Head of caudate nucleus (tissue), 42 donors: ENCODE data around the gene CSNK1G1.
A peak's percentile ranks its signal among the peaks of the same experiment; 100 is the strongest.
"Not testable (repeated sequence)": the region's sequence is repeated elsewhere in the genome, so short reads cannot be mapped to it uniquely, and the experiment has no call there.

Experiments used
- DNase-seq, 42 donors: peaks; one replicate each; pipeline versions ENCODE4 v3.0.0 to v3.0.0-alpha.2; 2020 to 2021; ENCODE audit warnings: mixed read lengths in 7 of 42
- intact Hi-C: fragments of 100-400 bp; cut with DNase I; formaldehyde crosslinking; loops from one replicate; pipeline ENCODE4 v1.15.0; 2022

Gene CSNK1G1

DNA sequence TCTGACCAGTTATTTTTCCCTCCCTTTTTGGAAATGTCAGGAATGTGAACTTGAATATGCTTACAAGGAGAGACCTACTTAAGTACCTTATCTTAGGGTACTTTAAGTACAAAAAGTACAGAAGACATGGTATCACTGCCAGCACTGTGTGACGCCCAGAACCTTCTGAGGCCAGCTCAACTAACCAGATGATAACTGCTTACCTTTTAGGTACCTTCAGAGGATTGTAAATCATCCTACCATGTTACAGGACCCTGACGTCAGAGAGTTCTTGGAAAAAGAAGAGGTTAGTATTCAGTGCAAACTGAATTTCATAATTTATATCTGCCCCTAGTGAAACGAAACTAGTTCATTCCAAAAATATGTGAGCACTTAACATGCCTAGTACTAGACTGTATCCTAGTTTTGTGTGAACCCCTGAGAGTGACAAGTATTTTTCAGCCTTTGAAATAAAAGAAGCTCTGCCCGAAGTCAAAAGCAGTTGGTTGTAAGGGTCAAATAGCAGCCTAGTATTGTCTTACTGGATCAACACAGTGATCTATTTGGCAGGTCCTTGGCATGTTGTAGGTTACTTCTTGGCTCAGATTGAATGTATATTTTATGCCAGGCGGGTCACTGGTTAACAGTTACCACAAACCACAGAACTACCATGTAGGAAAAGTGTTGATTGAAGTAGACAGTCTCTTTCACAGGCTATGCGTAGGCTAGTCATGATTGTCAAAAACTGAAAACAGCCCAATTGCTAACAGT lies 228.3 kb downstream of the CSNK1G1 start:
- intact Hi-C loops, result no loop called here
- peak in 2 of 42 donors; percentile 19 to 22 for DNase-seq

DNA sequence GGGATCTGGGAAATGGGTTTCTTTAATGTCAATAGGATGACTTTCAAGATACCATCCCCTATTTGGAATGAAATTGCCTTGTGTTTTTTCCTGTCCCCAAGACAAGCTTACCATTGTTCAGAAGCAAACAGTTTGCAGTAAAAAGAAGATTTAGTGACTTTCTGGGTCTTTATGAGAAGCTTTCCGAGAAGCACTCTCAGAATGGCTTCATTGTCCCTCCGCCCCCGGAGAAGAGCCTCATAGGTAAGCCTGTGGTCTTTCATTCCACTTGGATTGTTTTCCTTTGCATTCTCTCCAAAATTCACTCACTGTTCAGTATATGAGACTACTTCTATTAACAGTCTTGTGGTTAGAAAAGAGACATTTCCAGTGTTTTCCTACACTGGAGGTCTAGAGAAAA lies 230.0 kb downstream of the CSNK1G1 start:
- intact Hi-C loops, result no loop called here
- peak in 1 of 42 donors; percentile 38 for DNase-seq

DNA sequence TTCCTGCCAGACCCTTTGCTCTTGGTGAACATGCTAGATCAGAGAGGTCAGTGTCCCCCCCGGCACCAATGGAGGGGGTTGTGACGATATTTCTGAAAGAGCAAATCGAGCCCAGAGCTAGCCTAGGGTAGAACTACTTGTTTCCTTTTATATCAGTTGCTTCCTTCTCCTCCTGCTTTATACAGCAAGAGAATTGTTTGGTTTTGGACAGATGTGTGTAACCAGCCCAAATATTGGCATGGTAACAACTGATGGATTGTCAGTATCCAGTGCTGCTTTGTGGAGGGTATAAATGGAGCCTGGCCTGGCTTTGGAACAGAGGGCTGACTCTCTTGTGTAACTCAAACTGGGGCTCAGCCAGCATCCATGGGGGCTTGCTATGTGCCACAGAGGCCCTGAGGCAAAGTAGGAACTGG lies 233.0 kb downstream of the CSNK1G1 start:
- peak; percentile 52 to 95 (median 86) for DNase-seq
- intact Hi-C loops, result no loop called here

DNA sequence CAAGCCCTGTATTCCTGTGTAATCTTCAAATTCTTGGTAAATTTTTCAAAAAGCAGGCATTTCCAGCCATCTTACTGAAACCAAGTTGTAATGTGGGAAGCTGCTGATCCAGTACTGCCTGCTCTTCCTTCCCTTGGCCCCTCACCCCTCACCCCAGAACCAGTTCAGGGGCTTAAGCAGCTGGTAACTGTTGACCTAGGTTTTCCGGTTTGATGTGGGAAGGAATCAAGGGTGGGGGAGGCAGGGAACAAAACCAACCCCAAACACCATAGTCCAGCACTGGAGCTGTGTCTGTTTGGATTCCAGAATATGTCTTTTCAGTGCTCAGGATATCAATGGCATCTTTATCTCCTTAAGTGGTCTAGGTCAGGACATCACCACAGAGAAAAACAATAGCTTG lies 233.5 kb downstream of the CSNK1G1 start:
- DNase-seq, result peak in 8 of 42 donors; percentile 18 to 66 (median 32)
- intact Hi-C loops, result no loop called here

DNA sequence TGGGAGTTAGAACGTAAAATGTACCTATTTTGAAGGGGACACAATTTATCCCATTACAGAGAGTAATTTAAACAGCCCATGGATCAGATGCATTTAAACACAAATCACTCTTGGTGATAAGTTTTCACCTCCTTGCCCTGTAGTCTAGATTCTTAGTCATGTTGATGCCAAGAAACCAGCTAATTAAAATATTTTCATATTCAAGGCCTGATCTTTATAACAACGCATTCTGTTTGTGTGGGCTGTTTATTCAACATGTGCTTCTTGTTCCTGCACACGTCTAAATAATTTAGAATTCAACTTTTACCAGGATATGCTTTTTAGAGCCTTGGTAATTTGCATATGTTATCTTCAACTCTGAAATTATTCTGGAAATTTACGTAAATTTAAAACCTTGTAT lies 234.4 kb downstream of the CSNK1G1 start:
- DNase-seq, result no peak
- intact Hi-C loops, result no loop called here

DNA sequence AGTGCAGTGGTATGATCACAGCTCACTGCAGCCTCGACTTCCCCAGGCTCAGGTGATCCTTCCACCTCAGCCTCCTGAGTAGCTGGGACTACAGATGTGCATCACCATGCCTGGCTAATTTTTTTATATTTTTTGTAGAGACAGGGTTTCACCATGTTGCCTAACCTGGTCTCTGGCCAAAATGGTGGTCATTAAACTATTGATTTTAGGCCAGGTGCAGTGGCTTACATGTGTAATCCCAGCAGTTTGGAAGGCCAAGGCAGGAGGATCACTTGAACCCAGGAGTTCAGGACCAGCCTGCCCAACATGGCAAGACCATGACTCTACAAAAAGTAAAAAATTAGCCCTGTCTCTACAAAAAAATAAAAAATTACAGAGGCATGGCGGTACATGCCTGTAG lies 235.7 kb downstream of the CSNK1G1 start:
- DNase-seq, intact Hi-C loops: not testable (repeated sequence)

DNA sequence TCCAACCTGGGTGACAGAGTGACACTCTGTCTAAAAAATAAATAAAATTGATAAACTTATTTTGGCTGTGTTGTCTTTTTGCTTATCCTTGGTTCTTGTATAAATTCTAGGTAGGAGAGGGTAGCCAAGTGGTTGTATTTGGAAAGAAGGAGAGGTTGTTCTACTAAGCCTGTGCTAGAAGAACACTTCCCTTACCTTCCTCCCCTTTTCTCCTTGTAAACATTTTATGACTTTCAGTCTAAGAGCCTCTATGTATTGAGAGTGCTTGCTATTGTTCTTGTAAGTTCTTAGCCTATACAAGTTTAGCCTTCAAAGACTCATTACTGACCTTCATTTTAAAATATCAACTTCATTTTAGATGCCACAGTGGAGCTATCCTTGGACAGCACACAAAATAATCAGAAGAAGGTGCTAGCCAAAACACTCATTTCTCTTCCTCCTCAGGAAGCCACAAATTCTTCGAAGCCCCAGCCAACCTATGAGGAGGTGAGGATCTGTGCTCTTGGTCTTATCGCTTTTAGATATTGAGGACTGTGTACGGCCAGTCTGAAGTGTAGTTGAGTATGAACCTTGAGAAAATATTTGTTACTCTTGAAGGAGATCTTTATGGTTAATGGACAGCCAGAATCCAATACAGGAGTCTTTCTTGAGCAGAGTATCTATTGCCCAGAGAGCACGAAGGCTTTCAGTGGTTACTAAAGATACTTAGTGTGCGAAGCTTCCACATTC lies 238.1 kb downstream of the CSNK1G1 start:
- intact Hi-C loops, result no loop called here
- no peak for DNase-seq
